Measurements from ENCODE around the gene TBC1D22B. TPM values are rescaled to one million over a fixed set of nuclear protein-coding genes. Genes with fewer than 3 reads are reported as not detected.
A peak's percentile ranks its signal among the peaks of the same experiment; 100 is the strongest.
"Not testable (repeated sequence)": the region's sequence is repeated elsewhere in the genome, so short reads cannot be mapped to it uniquely, and the experiment has no call there.

The TBC1D22B gene
- total RNA-seq, 1 experiment from 2014 or later: 6.6 TPM

GRCh38 chr6:37321101-37321500 lies 63.5 kb downstream of the TBC1D22B start:
- Histone ChIP-seq H3K27me3 (replicated peaks) (no peaks in the 10 kb centered on the region), H3K4me3 (no peak overlapping the region), H3K27ac (no peak overlapping the region), H3K36me3 (peaks cover 54% of the 10 kb centered on the region), H3K4me1 (replicated peaks) (peaks cover 18% of the 10 kb centered on the region), H3K9me3 (replicated peaks) (no peaks in the 10 kb centered on the region)
- DNase-seq (ENCODE audit: low read depth in 1 of 2, low spot score in 2 of 2): no peak

DNA sequence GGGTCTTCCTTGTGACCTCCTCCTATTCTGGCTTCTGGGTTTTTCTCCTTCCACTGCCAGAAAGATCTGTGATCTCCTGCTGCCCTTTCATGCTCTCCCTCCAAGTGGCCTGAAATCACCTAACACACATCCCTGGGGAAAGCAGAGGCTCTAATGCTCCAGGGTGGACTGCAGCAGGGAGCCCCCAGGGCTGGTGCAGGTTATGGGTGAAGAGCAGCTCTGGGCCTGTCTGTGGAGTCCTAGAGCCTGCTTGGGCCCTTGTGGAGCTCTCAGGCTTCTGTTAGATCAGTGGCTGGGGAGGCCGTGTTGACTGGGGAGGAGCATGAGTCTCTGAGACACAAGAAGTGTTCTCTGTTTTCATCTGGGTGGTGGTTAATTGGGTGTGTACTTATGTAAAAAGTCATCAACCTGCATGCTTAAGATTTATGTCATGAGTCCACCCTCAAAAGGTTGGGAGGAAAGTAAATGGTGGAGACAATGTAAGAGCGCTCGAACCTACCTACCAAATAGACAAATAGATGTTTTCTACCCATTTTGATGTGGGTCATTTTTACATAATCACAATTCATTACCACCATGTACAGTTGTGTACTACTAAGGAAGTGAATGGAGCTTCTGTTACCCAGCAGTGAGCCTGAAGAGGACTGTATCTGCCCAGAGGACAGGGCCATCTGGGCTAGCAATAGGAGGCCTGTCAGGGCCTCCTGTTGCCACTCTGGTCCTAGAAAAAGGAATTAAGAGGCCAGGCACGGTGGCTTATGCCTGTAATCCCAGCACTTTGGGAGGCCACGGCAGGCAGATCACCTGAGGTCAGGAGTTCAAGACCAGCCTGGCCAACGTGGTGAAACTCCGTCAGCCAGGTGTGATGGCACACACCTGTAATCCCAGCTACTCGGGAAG lies 64.2 kb downstream of the TBC1D22B start:
- H3K27me3 ChIP-seq (replicated peaks): no peaks in the 10 kb centered on the region
- H3K27ac ChIP-seq: no peak overlapping the region
- H3K4me1 ChIP-seq (replicated peaks): peaks cover 18% of the 10 kb centered on the region
- no peak overlapping the region for H3K4me3 ChIP-seq
- DNase-seq (ENCODE audit: low read depth in 1 of 2, low spot score in 2 of 2): no peak
- peaks cover 48% of the 10 kb centered on the region for H3K36me3 ChIP-seq
- H3K9me3 ChIP-seq (replicated peaks): no peaks in the 10 kb centered on the region

GRCh38 chr6:37323580-37323979 lies 66.0 kb downstream of the TBC1D22B start:
- H3K9me3 ChIP-seq (replicated peaks): no peaks in the 10 kb centered on the region
- H3K4me3 ChIP-seq: no peak overlapping the region
- H3K4me1 ChIP-seq (replicated peaks): peaks cover 18% of the 10 kb centered on the region
- H3K27ac ChIP-seq: no peak overlapping the region
- DNase-seq (ENCODE audit: low read depth in 1 of 2, low spot score in 2 of 2): no peak
- peaks cover 32% of the 10 kb centered on the region for H3K36me3 ChIP-seq
- H3K27me3 ChIP-seq (replicated peaks): no peaks in the 10 kb centered on the region

DNA sequence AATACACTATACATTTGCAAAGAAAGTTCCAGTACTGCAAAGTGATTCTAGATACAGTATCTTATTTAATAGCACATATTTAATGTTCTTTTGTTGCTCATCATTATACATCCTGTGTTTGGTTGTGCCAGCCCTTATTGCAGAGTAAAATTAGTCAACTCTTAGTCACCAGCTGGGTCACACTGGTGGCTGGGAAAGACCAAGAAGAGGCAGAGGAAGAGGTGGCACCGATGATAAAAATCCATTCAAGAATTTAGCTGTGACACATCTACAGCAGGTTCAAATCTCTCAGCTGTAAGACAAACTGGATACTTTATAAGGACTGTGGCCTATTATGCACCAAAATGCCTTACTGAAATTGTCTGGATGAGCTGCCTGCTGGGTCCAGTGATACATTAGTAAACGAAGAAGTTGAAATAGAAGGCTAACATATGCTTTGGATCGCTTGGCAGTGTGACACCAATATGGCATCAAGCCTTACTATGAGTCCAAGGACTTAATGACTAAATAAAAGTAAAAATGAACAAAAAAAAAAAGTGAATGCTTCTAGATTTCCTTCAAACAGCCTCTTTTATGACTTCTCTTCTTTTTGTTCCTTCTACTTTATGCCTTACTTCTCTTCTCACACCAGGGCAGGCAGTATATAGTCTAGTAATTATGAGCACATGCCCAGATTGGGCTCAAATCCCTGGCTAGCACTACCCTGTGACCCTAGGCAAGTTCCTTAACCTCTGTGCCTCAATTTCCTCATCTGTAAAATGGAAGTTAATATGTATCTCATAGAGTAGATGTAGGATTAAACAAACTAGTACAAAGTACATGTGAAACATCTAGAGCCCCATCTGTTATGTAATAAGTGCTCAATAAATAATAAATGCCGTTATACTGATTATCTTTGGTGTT lies 66.8 kb downstream of the TBC1D22B start:
- H3K4me1 ChIP-seq (replicated peaks): peaks cover 18% of the 10 kb centered on the region
- no peak overlapping the region for H3K4me3 ChIP-seq
- H3K36me3 ChIP-seq: peaks cover 28% of the 10 kb centered on the region
- peak in 1 of 2 experiments; percentile 39 for DNase-seq (ENCODE audit: low read depth in 1 of 2, low spot score in 2 of 2)
- H3K27me3 ChIP-seq (replicated peaks): no peaks in the 10 kb centered on the region
- H3K9me3 ChIP-seq (replicated peaks): no peaks in the 10 kb centered on the region
- H3K27ac ChIP-seq: no peak overlapping the region

- DNase-seq (ENCODE audit: low read depth in 1 of 2, low spot score in 2 of 2); H3K9me3 ChIP-seq (replicated peaks); H3K4me3 ChIP-seq; H3K27me3 ChIP-seq (replicated peaks); H3K27ac ChIP-seq; H3K4me1 ChIP-seq (replicated peaks): not testable (repeated sequence)
- peaks cover 15% of the 10 kb centered on the region for H3K36me3 ChIP-seq
Observed at GRCh38 chr6:37330345-37330744, 72.8 kb downstream of the TBC1D22B start.

DNA sequence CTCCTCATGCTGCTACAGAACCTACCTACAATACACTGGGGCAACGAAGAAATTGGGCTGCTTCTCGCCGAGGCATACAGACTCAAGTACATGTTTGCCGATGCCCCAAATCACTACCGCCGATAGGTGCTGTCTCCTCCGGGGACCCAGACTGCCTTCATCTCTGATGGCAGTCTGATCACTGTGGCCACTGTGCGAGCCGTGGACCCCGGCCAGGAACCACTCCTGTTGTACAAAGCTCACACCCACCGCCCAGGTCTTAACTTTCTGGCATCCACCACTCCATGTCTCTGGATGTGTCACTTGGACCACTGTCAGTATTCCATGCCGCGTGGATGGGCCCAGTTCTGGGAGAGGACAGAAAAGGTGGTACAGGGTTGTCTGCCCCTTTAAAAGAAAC lies 73.5 kb downstream of the TBC1D22B start:
- no peak overlapping the region for H3K27ac ChIP-seq
- DNase-seq (ENCODE audit: low read depth in 1 of 2, low spot score in 2 of 2): no peak
- no peaks in the 10 kb centered on the region for H3K9me3 ChIP-seq (replicated peaks)
- H3K27me3 ChIP-seq (replicated peaks): no peaks in the 10 kb centered on the region
- H3K4me1 ChIP-seq (replicated peaks): no peaks in the 10 kb centered on the region
- no peak overlapping the region for H3K4me3 ChIP-seq
- peaks cover 15% of the 10 kb centered on the region for H3K36me3 ChIP-seq

DNA sequence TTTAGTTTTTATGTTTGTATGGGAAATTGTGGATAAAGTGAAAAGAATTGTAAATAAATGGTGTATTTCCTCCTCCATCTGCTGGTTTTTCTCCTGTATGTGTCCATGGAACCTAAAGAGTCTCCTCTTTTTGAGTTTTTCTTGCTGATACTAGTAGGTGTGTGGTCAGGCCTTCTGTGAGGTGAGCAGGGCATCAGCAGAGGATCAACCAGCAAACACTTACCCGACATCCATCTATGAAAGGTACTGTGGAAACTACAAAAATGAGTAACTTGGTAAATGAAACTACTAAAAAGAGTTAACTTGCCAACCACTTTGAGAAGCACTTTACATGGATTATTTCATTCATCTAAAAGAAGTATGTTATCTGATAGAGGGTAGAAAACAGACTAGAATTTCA lies 75.3 kb downstream of the TBC1D22B start:
- H3K27me3 ChIP-seq (replicated peaks): no peaks in the 10 kb centered on the region
- peaks cover 15% of the 10 kb centered on the region for H3K36me3 ChIP-seq
- H3K4me3 ChIP-seq: no peak overlapping the region
- DNase-seq (ENCODE audit: low read depth in 1 of 2, low spot score in 2 of 2): no peak
- H3K9me3 ChIP-seq (replicated peaks): no peaks in the 10 kb centered on the region
- no peak overlapping the region for H3K27ac ChIP-seq
- no peaks in the 10 kb centered on the region for H3K4me1 ChIP-seq (replicated peaks)

DNA sequence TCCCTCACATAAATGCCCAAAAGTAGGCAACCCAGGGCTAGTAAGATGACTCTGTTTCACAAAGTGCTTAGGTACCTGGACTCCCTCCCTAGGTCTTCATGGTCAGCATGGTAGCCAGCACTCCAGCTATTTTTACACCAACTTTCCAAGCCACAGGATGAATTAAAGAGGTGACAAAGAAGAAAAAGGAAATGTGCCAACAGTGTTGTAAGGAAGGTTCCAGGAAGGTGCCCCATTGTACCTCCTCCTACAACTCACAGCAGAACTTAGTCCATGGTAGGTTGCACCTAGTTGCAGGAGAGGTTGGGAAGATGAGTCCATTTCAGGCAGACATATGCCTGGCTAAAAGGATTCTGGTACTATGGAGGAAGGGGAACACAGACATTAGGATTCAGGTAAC lies 76.5 kb downstream of the TBC1D22B start:
- Histone ChIP-seq H3K36me3 (peaks cover 15% of the 10 kb centered on the region), H3K27ac (no peak overlapping the region), H3K4me1 (replicated peaks) (no peaks in the 10 kb centered on the region), H3K9me3 (replicated peaks) (no peaks in the 10 kb centered on the region), H3K27me3 (replicated peaks) (no peaks in the 10 kb centered on the region), H3K4me3 (no peak overlapping the region)
- no peak for DNase-seq (ENCODE audit: low read depth in 1 of 2, low spot score in 2 of 2)

GRCh38 chr6:37338317-37338716 lies 80.7 kb downstream of the TBC1D22B start:
- H3K4me3 ChIP-seq; H3K9me3 ChIP-seq (replicated peaks); DNase-seq (ENCODE audit: low read depth in 1 of 2, low spot score in 2 of 2); H3K27me3 ChIP-seq (replicated peaks); H3K36me3 ChIP-seq; H3K27ac ChIP-seq: not testable (repeated sequence)
- peaks cover 16% of the 10 kb centered on the region for H3K4me1 ChIP-seq (replicated peaks)

DNA sequence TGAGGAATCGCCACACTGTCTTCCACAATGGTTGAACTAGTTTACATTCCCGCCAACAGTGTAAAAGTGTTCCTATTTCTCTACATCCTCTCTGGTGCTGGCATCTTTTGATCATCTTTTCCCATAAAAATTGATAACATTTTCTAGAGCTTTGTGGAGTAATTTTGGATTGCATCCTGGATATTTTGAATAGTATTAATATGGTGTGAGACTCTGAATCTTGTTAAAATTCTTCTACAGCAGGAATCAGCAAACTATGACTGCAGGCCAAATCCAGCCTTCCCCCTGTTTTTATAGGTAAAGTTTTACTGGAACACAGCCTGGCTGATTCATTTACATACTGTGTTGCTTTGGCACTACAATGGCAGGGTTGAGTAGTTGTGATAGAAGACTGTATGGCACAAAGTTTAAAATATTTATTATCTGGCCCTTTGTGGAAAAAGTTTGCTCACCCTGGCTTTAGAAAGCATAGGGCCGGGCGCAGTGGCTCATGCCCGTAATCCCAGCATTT lies 81.2 kb downstream of the TBC1D22B start:
- H3K4me3 ChIP-seq: no peak overlapping the region
- DNase-seq (ENCODE audit: low read depth in 1 of 2, low spot score in 2 of 2): no peak

GRCh38 chr6:37339741-37340638 lies 82.4 kb downstream of the TBC1D22B start:
- H3K36me3 ChIP-seq: no peaks in the 10 kb centered on the region
- peak in 1 of 2 experiments; percentile 53 for DNase-seq (ENCODE audit: low read depth in 1 of 2, low spot score in 2 of 2)
- H3K4me1 ChIP-seq (replicated peaks): peaks cover 16% of the 10 kb centered on the region
- H3K4me3 ChIP-seq: no peak overlapping the region
- H3K9me3 ChIP-seq (replicated peaks): no peaks in the 10 kb centered on the region
- no peaks in the 10 kb centered on the region for H3K27me3 ChIP-seq (replicated peaks)
- H3K27ac ChIP-seq: peak overlapping the region; percentile 35

More for the DNA sequence above, 81.2 kb downstream of the TBC1D22B start:
- Histone ChIP-seq H3K4me1 (replicated peaks) (peaks cover 16% of the 10 kb centered on the region), H3K36me3 (no peaks in the 10 kb centered on the region; the same call in 1 of the 2 replicates), H3K27me3 (replicated peaks) (no peaks in the 10 kb centered on the region), H3K9me3 (replicated peaks) (no peaks in the 10 kb centered on the region), H3K27ac (no peak overlapping the region)

- no peaks in the 10 kb centered on the region for H3K27me3 ChIP-seq (replicated peaks)
- H3K36me3 ChIP-seq: no peaks in the 10 kb centered on the region
- no peak for DNase-seq (ENCODE audit: low read depth in 1 of 2, low spot score in 2 of 2)
- H3K27ac ChIP-seq: peak overlapping the region; percentile 35
- peaks cover 16% of the 10 kb centered on the region for H3K4me1 ChIP-seq (replicated peaks)
- no peak overlapping the region for H3K4me3 ChIP-seq
- no peaks in the 10 kb centered on the region for H3K9me3 ChIP-seq (replicated peaks)
Observed at GRCh38 chr6:37340639-37340943, 83.0 kb downstream of the TBC1D22B start.

DNA sequence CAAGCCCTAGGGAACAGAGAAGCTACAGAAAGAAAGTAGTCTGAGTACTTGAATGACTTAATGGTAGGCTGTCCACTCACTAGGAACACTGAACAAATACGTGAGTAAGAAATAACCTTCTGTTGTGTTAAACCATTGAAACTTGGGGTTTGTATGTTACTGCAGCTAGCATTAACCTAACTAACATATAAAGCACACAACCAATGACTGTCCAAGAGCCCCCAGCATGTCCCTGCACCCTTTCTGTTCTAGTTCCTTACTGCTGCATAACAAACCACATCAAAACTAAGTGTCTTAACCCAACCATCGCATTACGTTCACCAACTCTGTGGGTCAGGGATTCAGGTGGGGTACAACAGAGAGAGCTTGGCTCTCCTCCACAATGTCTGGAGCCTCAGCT lies 85.7 kb downstream of the TBC1D22B start:
- Histone ChIP-seq H3K27me3 (replicated peaks) (no peaks in the 10 kb centered on the region), H3K4me3 (no peak overlapping the region)
- no peak for DNase-seq (ENCODE audit: low read depth in 1 of 2, low spot score in 2 of 2)

More for the DNA sequence above, 85.7 kb downstream of the TBC1D22B start:
- Histone ChIP-seq H3K36me3 (no peaks in the 10 kb centered on the region), H3K9me3 (replicated peaks) (no peaks in the 10 kb centered on the region), H3K4me1 (replicated peaks) (peaks cover 30% of the 10 kb centered on the region), H3K27ac (no peak overlapping the region)
